ENCODE results near the gene SUPT3H.

- TF ChIP-seq, protein P1, sequence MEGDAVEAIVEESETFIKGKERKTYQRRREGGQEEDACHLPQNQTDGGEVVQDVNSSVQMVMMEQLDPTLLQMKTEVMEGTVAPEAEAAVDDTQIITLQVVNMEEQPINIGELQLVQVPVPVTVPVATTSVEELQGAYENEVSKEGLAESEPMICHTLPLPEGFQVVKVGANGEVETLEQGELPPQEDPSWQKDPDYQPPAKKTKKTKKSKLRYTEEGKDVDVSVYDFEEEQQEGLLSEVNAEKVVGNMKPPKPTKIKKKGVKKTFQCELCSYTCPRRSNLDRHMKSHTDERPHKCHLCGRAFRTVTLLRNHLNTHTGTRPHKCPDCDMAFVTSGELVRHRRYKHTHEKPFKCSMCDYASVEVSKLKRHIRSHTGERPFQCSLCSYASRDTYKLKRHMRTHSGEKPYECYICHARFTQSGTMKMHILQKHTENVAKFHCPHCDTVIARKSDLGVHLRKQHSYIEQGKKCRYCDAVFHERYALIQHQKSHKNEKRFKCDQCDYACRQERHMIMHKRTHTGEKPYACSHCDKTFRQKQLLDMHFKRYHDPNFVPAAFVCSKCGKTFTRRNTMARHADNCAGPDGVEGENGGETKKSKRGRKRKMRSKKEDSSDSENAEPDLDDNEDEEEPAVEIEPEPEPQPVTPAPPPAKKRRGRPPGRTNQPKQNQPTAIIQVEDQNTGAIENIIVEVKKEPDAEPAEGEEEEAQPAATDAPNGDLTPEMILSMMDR (IDR thresholded peaks at IDR 0.05): no peak
- no peak for TF ChIP-seq POLR2A (IDR thresholded peaks at IDR 0.05)
Measured at GRCh38 chr6:45301348-45302142, 76.2 kb downstream of the SUPT3H start.

All from lower leg skin (tissue), 3 donors.